Uterus (tissue), 4 donors: ENCODE data around the gene RIPOR2. TPM values are rescaled to one million over a fixed set of nuclear protein-coding genes. Genes with fewer than 3 reads are reported as not detected.
A peak's percentile ranks its signal among the peaks of the same experiment; 100 is the strongest.
"Not testable (repeated sequence)": the region's sequence is repeated elsewhere in the genome, so short reads cannot be mapped to it uniquely, and the experiment has no call there.

Experiments
- DNase-seq, 2 donors: peaks; one replicate each; pipeline ENCODE4 v3.0.0-alpha.2; 2019 to 2020
- H3K27ac ChIP-seq, 2 donors: fragments of 200-600 bp; sonication (generic); 1 replicate in 1 of 2; 2 replicates in 1 of 2; pipeline ENCODE4 v1.5.1; 2016 to 2018
- H3K27me3 ChIP-seq, 2 donors: fragments of 200-600 bp; sonication (generic); one replicate each; pipeline ENCODE4 v1.5.1; 2018 to 2019; ENCODE audit warnings: control low read depth in 1 of 2
- H3K36me3 ChIP-seq, 2 donors: fragments of 200-600 bp; sonication (generic); one replicate each; pipeline ENCODE4 v1.5.1; 2019; ENCODE audit warnings: control low read depth in 1 of 2
- H3K4me1 ChIP-seq, 2 donors: fragments of 200-600 bp; sonication (generic); one replicate each; pipeline ENCODE4 v1.5.1; 2018 to 2019; ENCODE audit warnings: control low read depth in 1 of 2
- H3K4me3 ChIP-seq, 2 donors: fragments of 200-600 bp; sonication (generic); 1 replicate in 1 of 2; 2 replicates in 1 of 2; pipeline ENCODE4 v1.5.1; 2018 to 2019; ENCODE audit warnings: mild to moderate bottlenecking in 1 of 2
- H3K9me3 ChIP-seq, 2 donors: fragments of 200-600 bp; sonication (generic); one replicate each; pipeline ENCODE4 v1.5.1; 2019; ENCODE audit warnings: control low read depth in 1 of 2
- POLR2A ChIP-seq, 2 donors: fragments of 450-650 bp; IDR thresholded peaks; one replicate each; pipeline ENCODE4 v1.6.1; 2016; ENCODE audit warnings: antibody characterized with exemption in 2 of 2, mild to moderate bottlenecking in 1 of 2, moderate library complexity in 1 of 2
- intact Hi-C: fragments of 100-400 bp; cut with DNase I; formaldehyde crosslinking; loops from one replicate; pipeline ENCODE4 v1.15.1; 2023; ENCODE audit warnings: low total_unique reads
- total RNA-seq, 4 donors: library from RNA; depleted of rRNA in 3 of 4; stranded (reverse); fragments of >200 nt in 3 of 4; gene quantifications; one replicate each; pipeline versions ENCODE4 v1.1.0 to v1.2.4, GENCODE V29; 2014 to 2023
- TF ChIP-seq, protein P1 (sequence below), 4 experiments: fragments of 200-600 bp in 2 of 4; fragments of 450-650 bp in 2 of 4; sonication (generic) in 2 of 4; IDR thresholded peaks; one replicate each; pipeline ENCODE4 v1.5.1; 2016 to 2019; ENCODE audit warnings: antibody characterized with exemption in 4 of 4, mild to moderate bottlenecking in 2 of 4, moderate library complexity in 1 of 4
- donor health status: DM: yes; HTN: yes; CAD: no.

Gene RIPOR2
- total RNA-seq, 4 donors from 2014 or later = 29.0 to 106 (median 80.4) TPM

DNA sequence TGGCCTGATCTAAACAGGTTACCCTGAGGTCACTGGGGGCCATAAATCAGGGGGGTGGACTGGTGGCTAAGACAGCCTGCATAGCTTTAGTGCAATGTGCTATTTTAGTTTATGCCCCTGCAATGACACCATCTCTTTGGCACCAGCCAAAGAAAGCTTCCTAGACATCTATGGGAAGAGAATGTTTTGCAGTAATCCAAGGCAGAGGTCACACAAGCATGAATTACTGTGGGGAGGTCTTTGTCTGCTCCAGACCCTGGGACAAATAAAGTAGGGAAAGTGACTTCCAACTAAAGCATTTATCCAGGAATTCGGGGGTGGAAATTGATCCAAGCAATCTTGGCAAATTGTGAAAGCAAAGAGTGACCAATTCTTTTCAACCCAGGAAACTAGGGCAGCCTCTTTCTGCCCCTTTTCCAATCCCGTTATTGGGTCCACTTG, 5.3 kb downstream of the RIPOR2 start:
- Histone ChIP-seq H3K4me1 (peaks cover 8 to 22% of the 10 kb centered on the region in 2 donors), H3K27me3 (no peaks in the 10 kb centered on the region), H3K9me3 (no peaks in the 10 kb centered on the region), H3K36me3 (no peaks in the 10 kb centered on the region), H3K27ac (peak overlapping the region; percentile 42 to 69), H3K4me3 (no peak overlapping the region)
- intact Hi-C loops = no loop called here
- peak; percentile 26 to 54 for DNase-seq
- no peak for TF ChIP-seq POLR2A (IDR thresholded peaks at IDR 0.05)
- TF ChIP-seq, protein P1, sequence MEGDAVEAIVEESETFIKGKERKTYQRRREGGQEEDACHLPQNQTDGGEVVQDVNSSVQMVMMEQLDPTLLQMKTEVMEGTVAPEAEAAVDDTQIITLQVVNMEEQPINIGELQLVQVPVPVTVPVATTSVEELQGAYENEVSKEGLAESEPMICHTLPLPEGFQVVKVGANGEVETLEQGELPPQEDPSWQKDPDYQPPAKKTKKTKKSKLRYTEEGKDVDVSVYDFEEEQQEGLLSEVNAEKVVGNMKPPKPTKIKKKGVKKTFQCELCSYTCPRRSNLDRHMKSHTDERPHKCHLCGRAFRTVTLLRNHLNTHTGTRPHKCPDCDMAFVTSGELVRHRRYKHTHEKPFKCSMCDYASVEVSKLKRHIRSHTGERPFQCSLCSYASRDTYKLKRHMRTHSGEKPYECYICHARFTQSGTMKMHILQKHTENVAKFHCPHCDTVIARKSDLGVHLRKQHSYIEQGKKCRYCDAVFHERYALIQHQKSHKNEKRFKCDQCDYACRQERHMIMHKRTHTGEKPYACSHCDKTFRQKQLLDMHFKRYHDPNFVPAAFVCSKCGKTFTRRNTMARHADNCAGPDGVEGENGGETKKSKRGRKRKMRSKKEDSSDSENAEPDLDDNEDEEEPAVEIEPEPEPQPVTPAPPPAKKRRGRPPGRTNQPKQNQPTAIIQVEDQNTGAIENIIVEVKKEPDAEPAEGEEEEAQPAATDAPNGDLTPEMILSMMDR (IDR thresholded peaks at IDR 0.05) = no peak

DNA sequence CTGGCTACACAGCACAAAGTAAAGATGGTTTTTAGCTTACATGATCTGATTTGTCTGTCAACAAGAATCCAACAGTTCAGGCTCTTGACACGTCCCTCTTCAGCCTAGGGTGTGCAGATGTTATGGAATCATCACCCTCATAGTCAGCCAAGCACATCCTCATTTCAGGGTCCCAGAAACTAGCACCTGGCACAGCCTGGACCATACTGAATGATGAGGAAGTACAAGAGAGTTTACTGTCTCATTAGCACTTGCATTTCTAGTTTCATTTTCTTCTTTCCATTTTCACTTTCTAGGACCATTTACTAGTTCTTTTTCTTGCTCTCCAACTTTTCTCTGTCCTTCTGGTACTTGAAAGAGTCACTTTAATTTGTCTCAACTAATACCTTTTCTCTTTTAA, 6.5 kb downstream of the RIPOR2 start:
- DNase-seq = no peak
- Histone ChIP-seq H3K9me3 (no peaks in the 10 kb centered on the region), H3K27me3 (no peaks in the 10 kb centered on the region), H3K4me3 (no peak overlapping the region), H3K4me1 (peaks cover 8 to 22% of the 10 kb centered on the region in 2 donors), H3K36me3 (no peaks in the 10 kb centered on the region), H3K27ac (peak overlapping the region; percentile 29 to 69)
- intact Hi-C loops = no loop called here
- TF ChIP-seq, protein P1 (IDR thresholded peaks at IDR 0.05) = no peak
- TF ChIP-seq POLR2A (IDR thresholded peaks at IDR 0.05) = no peak

DNA sequence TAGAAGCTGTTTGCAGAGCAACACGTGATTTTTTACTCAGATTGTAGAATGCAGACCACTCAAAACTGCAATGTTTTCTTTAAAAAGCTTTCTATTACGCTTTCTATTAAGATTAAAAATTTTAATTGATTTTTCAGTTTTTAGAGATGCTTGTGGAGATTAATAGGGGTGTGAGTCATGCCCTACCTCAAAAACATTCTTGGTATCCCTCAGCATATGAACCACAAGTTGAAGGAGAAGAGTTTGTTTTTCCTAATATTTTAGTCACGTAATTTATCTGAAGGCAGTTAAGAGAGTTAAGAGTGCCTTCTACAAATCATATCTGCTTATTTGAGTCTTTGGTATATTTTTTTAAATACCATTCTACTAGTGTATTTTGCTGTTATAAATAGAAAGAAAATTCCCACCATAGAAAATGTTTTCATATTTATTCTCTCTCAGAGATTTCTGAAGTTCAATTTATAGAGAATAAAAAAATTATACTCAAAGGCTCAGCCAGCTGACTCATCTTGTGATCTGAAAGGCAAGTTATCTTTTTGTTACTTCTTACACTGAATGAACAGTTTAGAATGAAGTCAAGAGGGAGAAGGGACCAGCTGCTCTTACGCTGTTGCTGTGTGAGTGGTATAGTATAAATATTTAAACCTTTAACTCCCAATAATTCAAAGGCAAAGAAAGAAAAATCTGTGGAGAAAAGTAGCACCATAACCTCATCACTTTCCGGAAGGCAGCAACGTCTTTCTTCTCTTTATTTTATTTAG, 7.6 kb downstream of the RIPOR2 start:
- TF ChIP-seq, protein P1 (IDR thresholded peaks at IDR 0.05) = no peak
- no peak for TF ChIP-seq POLR2A (IDR thresholded peaks at IDR 0.05)
- intact Hi-C loops = no loop called here
- Histone ChIP-seq H3K27ac (peak overlapping the region; percentile 29 to 69), H3K9me3 (no peaks in the 10 kb centered on the region), H3K36me3 (no peaks in the 10 kb centered on the region), H3K4me1 (peaks cover 8 to 22% of the 10 kb centered on the region in 2 donors), H3K27me3 (no peaks in the 10 kb centered on the region), H3K4me3 (no peak overlapping the region)
- DNase-seq = no peak

DNA sequence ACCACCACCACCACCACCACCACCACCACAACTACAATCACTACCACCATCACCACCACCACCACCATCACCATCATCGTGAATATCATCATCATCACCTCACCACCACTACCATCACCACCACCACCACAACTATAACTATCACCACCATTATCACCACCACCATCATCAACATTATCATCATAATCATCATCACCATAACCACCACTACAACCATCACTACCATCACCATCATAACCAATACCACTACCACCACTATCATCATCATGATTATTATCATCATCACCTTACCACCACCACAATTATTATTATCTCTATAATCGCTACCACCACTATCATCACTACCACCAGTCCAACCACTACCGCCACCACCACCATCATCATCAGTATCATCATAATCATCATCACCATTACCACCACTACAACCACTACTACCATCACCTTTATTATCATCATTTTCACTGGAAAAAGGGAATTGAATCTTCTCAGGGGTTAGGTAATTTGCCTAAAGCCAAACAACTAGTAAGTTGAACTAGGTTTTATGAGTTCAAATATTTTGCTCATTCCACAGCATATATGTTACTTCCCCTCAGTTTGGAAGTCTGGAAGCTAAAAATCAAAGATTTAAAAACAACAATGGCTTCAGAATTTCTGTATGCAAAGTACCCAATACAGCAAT, 8.3 kb downstream of the RIPOR2 start:
- H3K9me3 ChIP-seq = no peaks in the 10 kb centered on the region
- peaks cover 8 to 22% of the 10 kb centered on the region in 2 donors for H3K4me1 ChIP-seq
- peak overlapping the region; percentile 29 to 69 for H3K27ac ChIP-seq
- intact Hi-C loops = no loop called here
- TF ChIP-seq, protein P1 (IDR thresholded peaks at IDR 0.05) = no peak
- no peak for TF ChIP-seq POLR2A (IDR thresholded peaks at IDR 0.05)
- no peaks in the 10 kb centered on the region for H3K27me3 ChIP-seq
- DNase-seq = no peak
- H3K36me3 ChIP-seq = no peaks in the 10 kb centered on the region
- no peak overlapping the region for H3K4me3 ChIP-seq

DNA sequence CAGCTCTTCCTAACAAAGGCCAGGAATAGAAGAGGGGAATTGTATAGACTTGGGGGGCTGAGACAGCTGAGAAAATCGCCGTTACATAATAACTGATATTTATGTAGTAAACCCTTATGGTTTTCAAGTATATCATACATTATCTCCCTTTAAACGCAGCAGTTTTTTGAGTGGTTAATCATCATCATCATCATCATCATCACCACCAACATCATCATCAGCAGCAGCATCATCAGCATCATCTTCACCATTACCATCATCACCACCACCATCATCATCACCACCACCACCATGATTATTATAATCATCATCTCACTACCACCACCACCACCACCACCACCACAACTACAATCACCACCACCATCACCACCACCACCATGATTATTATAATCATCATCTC, 9.1 kb downstream of the RIPOR2 start:
- H3K27me3 ChIP-seq, H3K36me3 ChIP-seq, H3K9me3 ChIP-seq, H3K27ac ChIP-seq, H3K4me3 ChIP-seq, intact Hi-C loops, DNase-seq: not testable (repeated sequence)
- H3K4me1 ChIP-seq = peaks cover 8 to 21% of the 10 kb centered on the region in 2 donors
